B cell (primary cell): ENCODE results near the gene AP2B1.

ENCODE experiments used
- EZH2 ChIP-seq: IDR thresholded peaks from 2 replicates; pipeline ENCODE4 v1.6.1; 2012; ENCODE audit warnings: borderline replicate concordance, low read depth, mild to moderate bottlenecking, moderate library complexity, low read length; ENCODE audit not compliant: insufficient read depth, poor library complexity, severe bottlenecking
- TF ChIP-seq, protein P1 (sequence below): fragments of 200-600 bp; IDR thresholded peaks from one replicate; pipeline ENCODE4 v1.8.0; 2022; ENCODE audit warnings: antibody characterized with exemption, mild to moderate bottlenecking

- TF ChIP-seq, protein P1, sequence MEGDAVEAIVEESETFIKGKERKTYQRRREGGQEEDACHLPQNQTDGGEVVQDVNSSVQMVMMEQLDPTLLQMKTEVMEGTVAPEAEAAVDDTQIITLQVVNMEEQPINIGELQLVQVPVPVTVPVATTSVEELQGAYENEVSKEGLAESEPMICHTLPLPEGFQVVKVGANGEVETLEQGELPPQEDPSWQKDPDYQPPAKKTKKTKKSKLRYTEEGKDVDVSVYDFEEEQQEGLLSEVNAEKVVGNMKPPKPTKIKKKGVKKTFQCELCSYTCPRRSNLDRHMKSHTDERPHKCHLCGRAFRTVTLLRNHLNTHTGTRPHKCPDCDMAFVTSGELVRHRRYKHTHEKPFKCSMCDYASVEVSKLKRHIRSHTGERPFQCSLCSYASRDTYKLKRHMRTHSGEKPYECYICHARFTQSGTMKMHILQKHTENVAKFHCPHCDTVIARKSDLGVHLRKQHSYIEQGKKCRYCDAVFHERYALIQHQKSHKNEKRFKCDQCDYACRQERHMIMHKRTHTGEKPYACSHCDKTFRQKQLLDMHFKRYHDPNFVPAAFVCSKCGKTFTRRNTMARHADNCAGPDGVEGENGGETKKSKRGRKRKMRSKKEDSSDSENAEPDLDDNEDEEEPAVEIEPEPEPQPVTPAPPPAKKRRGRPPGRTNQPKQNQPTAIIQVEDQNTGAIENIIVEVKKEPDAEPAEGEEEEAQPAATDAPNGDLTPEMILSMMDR = peak; percentile 67
- no peak for TF ChIP-seq EZH2
Measured at GRCh38 chr17:35612924-35613521, 25.9 kb downstream of the AP2B1 start.
